Measurements from ENCODE around the gene MPP7.
"Not testable (repeated sequence)": the region's sequence is repeated elsewhere in the genome, so short reads cannot be mapped to it uniquely, and the experiment has no call there.

The MPP7 gene

GRCh38 chr10:28302638-28303488 lies at the start of gene MPP7:
MPP7 (minus strand) TSS chr10:28303064; CDS start chr10:28238604, 64,460 bp downstream.
- FAIRE-seq: peak; percentile 91

GRCh38 chr10:28349892-28350291 lies 47.0 kb upstream of the MPP7 start:
- no peak for FAIRE-seq

- FAIRE-seq: no peak
These were observed 41.4 kb upstream of the MPP7 start for GRCh38 chr10:28343987-28344895.

GRCh38 chr10:28343252-28343651 lies 40.4 kb upstream of the MPP7 start:
- FAIRE-seq: no peak

- not testable (repeated sequence) for FAIRE-seq
These were observed 38.8 kb upstream of the MPP7 start for GRCh38 chr10:28341679-28342078.

GRCh38 chr10:28332726-28333125 lies 29.9 kb upstream of the MPP7 start:
- FAIRE-seq: no peak

- FAIRE-seq: no peak
These were observed 29.0 kb upstream of the MPP7 start for GRCh38 chr10:28331841-28332240.

GRCh38 chr10:28331066-28331465 lies 28.2 kb upstream of the MPP7 start:
- FAIRE-seq: no peak

GRCh38 chr10:28328346-28328745 lies 25.5 kb upstream of the MPP7 start:
- no peak for FAIRE-seq

- FAIRE-seq: no peak
These were observed 24.6 kb upstream of the MPP7 start for GRCh38 chr10:28327491-28327880.

GRCh38 chr10:28326516-28327490 lies 23.9 kb upstream of the MPP7 start:
- FAIRE-seq: no peak

GRCh38 chr10:28320799-28321198 lies 17.9 kb upstream of the MPP7 start:
- no peak for FAIRE-seq

- no peak for FAIRE-seq
These were observed 17.2 kb upstream of the MPP7 start for GRCh38 chr10:28320090-28320489.

- FAIRE-seq: not testable (repeated sequence)
These were observed 16.2 kb upstream of the MPP7 start for GRCh38 chr10:28319061-28319460.

GRCh38 chr10:28318626-28319025 lies 15.8 kb upstream of the MPP7 start:
- FAIRE-seq: no peak

GRCh38 chr10:28317760-28318159 lies 14.9 kb upstream of the MPP7 start:
- no peak for FAIRE-seq

GRCh38 chr10:28316696-28317095 lies 13.8 kb upstream of the MPP7 start:
- FAIRE-seq: no peak

- FAIRE-seq: no peak
These were observed 12.3 kb upstream of the MPP7 start for GRCh38 chr10:28315140-28315539.

GRCh38 chr10:28314211-28314610 lies 11.3 kb upstream of the MPP7 start:
- no peak for FAIRE-seq

GRCh38 chr10:28312572-28312971 lies 9.7 kb upstream of the MPP7 start:
- FAIRE-seq: no peak

GRCh38 chr10:28311104-28311503 lies 8.2 kb upstream of the MPP7 start:
- FAIRE-seq: no peak

- no peak for FAIRE-seq
These were observed 4.4 kb upstream of the MPP7 start for GRCh38 chr10:28307267-28307666.
